HEK293 (cell line): ENCODE data around the gene CD8B.

ENCODE experiments used
- CTCF ChIA-PET: fragments of 350-600 bp; formaldehyde crosslinking; extraction: SDS; loops from one replicate; lab custom pipeline; 2021; ENCODE audit warnings: antibody characterized with exemption; lab: Yijun Ruan, JAX
- POLR2A ChIA-PET: fragments of 300-600 bp; formaldehyde crosslinking; extraction: SDS; loops from one replicate; lab custom pipeline; 2020; ENCODE audit warnings: antibody characterized with exemption, inconsistent platforms; lab: Yijun Ruan, JAX
- H3K27ac ChIP-seq: fragments of 200-500 bp; sonication (Bioruptor generic); 2 replicates; pipeline ENCODE4 v1.5.1; 2014; ENCODE audit warnings: low read depth, low read length, control low read depth, inconsistent platforms; ENCODE audit errors: extremely low read depth
- H3K36me3 ChIP-seq, 2 experiments: fragments of 200-500 bp in 1 of 2; sonication (Bioruptor generic) in 1 of 2; 1 replicate in 1 of 2; 2 replicates in 1 of 2; pipeline ENCODE4 v1.5.1; 2014 to 2017; ENCODE audit warnings: inconsistent platforms in 2 of 2, low read length in 2 of 2; ENCODE audit not compliant: control insufficient read depth in 2 of 2, insufficient read depth in 1 of 2
- H3K4me1 ChIP-seq: fragments of 200-500 bp; sonication (Bioruptor generic); 2 replicates; pipeline ENCODE4 v1.5.1; 2014; ENCODE audit warnings: mild to moderate bottlenecking, low read length, inconsistent platforms; ENCODE audit not compliant: control insufficient read depth, insufficient read depth
- H3K4me3 ChIP-seq: 2 replicates; pipeline ENCODE4 v1.5.1; 2011; ENCODE audit warnings: low read depth, mild to moderate bottlenecking, control low read depth, low read length, moderate library complexity
- H3K9me3 ChIP-seq: fragments of 200-500 bp; sonication (Bioruptor generic); 2 replicates; pipeline ENCODE4 v1.5.1; 2014; ENCODE audit warnings: low read depth, low read length, inconsistent platforms; ENCODE audit not compliant: control insufficient read depth, insufficient read depth
- SP3 ChIP-seq: fragments of 450-650 bp; formaldehyde crosslinking; IDR thresholded peaks from 2 replicates; pipeline ENCODE4 v1.5.1; 2016; ENCODE audit warnings: missing biosample characterization, missing genetic modification characterization
- TRIM28 ChIP-seq: IDR thresholded peaks from 2 replicates; pipeline ENCODE4 v1.6.1; 2011; ENCODE audit warnings: low read length, control low read depth, borderline replicate concordance
- YY2 ChIP-seq: fragments of 450-650 bp; formaldehyde crosslinking; IDR thresholded peaks from 2 replicates; pipeline ENCODE4 v1.5.1; 2016; ENCODE audit warnings: missing biosample characterization, missing genetic modification characterization
- ZNF2 ChIP-seq: fragments of 450-650 bp; formaldehyde crosslinking; IDR thresholded peaks from 2 replicates; pipeline ENCODE4 v1.5.1; 2016; ENCODE audit warnings: missing biosample characterization, missing genetic modification characterization
- ZNF24 ChIP-seq: fragments of 450-650 bp; formaldehyde crosslinking; IDR thresholded peaks from 2 replicates; pipeline ENCODE4 v1.5.1; 2016; ENCODE audit warnings: missing biosample characterization, missing genetic modification characterization
- ZNF48 ChIP-seq: fragments of 450-650 bp; formaldehyde crosslinking; IDR thresholded peaks from 2 replicates; pipeline ENCODE4 v1.5.1; 2016; ENCODE audit warnings: missing biosample characterization, missing genetic modification characterization
- ZNF521 ChIP-seq: fragments of 450-650 bp; formaldehyde crosslinking; IDR thresholded peaks from 2 replicates; pipeline ENCODE4 v1.5.1; 2017; ENCODE audit warnings: missing biosample characterization, mild to moderate bottlenecking, missing genetic modification characterization
- ZNF585B ChIP-seq: fragments of 450-650 bp; formaldehyde crosslinking; IDR thresholded peaks from 2 replicates; pipeline ENCODE4 v1.5.1; 2016; ENCODE audit warnings: missing biosample characterization, missing genetic modification characterization
- ZNF624 ChIP-seq: fragments of 450-650 bp; formaldehyde crosslinking; IDR thresholded peaks from 2 replicates; pipeline ENCODE4 v1.5.1; 2017; ENCODE audit warnings: missing biosample characterization, missing genetic modification characterization
- ZNF626 ChIP-seq: fragments of 450-650 bp; sonication (Bioruptor Pico); formaldehyde crosslinking; IDR thresholded peaks from 2 replicates; pipeline ENCODE4 v1.5.1; 2018; ENCODE audit warnings: missing biosample characterization, missing genetic modification characterization, inconsistent platforms
- ZNF76 ChIP-seq: fragments of 450-650 bp; formaldehyde crosslinking; IDR thresholded peaks from 2 replicates; pipeline ENCODE4; 2016; ENCODE audit warnings: low read depth, missing biosample characterization, missing genetic modification characterization, borderline replicate concordance
- ZNF792 ChIP-seq: fragments of 450-650 bp; formaldehyde crosslinking; IDR thresholded peaks from 2 replicates; pipeline ENCODE4 v1.5.1; 2016; ENCODE audit warnings: missing biosample characterization, missing genetic modification characterization
- ZSCAN16 ChIP-seq: fragments of 450-650 bp; formaldehyde crosslinking; IDR thresholded peaks from 2 replicates; pipeline ENCODE4 v1.5.1; 2016; ENCODE audit warnings: missing biosample characterization, missing genetic modification characterization
- TF ChIP-seq, protein P1 (sequence below): fragments of 450-650 bp; formaldehyde crosslinking; IDR thresholded peaks from 2 replicates; pipeline ENCODE4 v1.5.1; 2016; ENCODE audit warnings: missing biosample characterization, missing genetic modification characterization
- TF ChIP-seq, protein P2 (sequence below): fragments of 450-650 bp; formaldehyde crosslinking; IDR thresholded peaks from 2 replicates; pipeline ENCODE4 v1.5.1; 2016; ENCODE audit warnings: missing biosample characterization, missing genetic modification characterization
- TF ChIP-seq, protein P3 (sequence below): fragments of 450-650 bp; formaldehyde crosslinking; IDR thresholded peaks from 2 replicates; pipeline ENCODE4 v1.5.1; 2016; ENCODE audit warnings: missing biosample characterization, missing genetic modification characterization
- TF ChIP-seq, protein P4 (sequence below): fragments of 450-650 bp; formaldehyde crosslinking; IDR thresholded peaks from 2 replicates; pipeline ENCODE4 v1.5.1; 2016; ENCODE audit warnings: missing biosample characterization, missing genetic modification characterization
- TF ChIP-seq, protein P5 (sequence below): fragments of 450-650 bp; formaldehyde crosslinking; IDR thresholded peaks from 2 replicates; pipeline ENCODE4 v1.5.1; 2016; ENCODE audit warnings: missing biosample characterization, missing genetic modification characterization, borderline replicate concordance
- TF ChIP-seq, protein P6 (sequence below): fragments of 450-650 bp; formaldehyde crosslinking; IDR thresholded peaks from 2 replicates; pipeline ENCODE4 v1.5.1; 2016; ENCODE audit warnings: missing biosample characterization, missing genetic modification characterization

CD8B gene

DNA sequence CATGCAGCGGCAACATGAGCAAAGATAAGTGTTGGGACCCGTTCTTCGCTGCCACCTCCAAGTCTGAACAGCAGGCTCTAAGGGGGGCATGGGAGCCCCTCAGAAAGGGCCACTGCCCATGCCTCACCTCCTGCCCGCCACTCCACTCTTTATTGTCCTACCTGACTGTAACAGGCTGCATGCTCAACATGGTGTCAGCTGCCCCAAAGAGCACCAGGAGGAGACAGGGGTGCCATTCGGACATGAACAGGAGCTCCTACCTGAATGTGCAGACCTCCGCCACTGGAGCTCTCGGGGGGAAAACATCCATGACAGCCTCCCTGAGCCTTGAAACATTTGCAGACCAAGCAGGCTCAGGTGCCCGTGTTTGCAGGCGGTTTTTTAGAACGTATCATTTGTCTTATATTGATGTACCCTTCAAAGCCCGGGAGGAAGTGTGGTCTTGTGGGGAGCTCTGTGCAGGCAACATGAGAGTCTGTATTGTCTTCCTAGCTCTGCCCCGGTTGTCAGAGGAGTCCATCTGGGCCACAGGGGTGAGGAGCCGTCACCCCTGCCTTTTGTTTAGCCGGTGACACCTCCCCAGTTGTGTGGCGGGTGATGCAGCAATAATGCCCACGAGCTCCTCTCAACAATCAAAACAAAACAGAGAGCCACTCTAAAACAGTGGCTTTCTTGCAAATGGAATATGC is 35.8 kb downstream of the CD8B start:
- Histone ChIP-seq H3K4me3 (no peak overlapping the region), H3K27ac (no peak overlapping the region), H3K4me1 (no peaks in the 10 kb centered on the region), H3K9me3 (no peaks in the 10 kb centered on the region), H3K36me3 (no peaks in the 10 kb centered on the region)
- TF ChIP-seq ZSCAN16 (tag by site-specific recombination) (no peak), SP3 (tag by site-specific recombination) (no peak), ZNF521 (no peak)
- CTCF ChIA-PET: no interaction called here
- POLR2A ChIA-PET: no interaction called here

DNA sequence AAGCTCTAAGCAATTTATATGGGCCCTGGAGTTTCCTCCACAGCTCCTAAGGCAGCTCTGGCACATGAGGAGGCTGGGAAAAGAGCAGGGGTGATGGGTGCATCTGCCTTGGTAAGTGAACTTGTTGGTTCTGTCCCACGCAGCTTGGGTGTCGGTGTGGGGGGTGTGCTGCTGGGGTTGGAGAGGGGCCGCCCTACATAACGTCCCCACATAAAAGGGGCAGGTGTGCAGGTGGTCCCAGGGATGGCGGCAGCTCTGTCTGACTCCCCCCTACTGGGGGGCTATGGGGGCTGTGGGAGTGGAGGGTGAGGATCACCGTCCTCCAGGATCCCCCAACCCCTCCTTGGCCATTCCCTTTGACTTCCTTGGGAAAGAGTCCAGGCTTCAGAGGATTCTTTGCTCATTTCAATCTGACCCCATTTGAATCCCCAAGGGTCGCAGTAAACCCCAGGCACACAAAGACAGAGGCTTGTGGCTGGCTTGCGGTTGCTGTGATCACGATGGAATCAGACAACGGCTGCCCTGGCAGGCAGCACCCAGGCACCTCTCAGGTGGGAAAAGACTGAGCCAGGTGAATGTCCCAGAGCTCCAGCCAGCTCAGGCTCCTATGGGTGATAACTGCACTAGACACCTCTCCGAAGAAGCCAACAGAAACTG is 36.5 kb downstream of the CD8B start:
- CTCF ChIA-PET: no interaction called here
- POLR2A ChIA-PET: no interaction called here
- H3K4me1 ChIP-seq: no peaks in the 10 kb centered on the region
- no peak overlapping the region for H3K27ac ChIP-seq
- H3K4me3 ChIP-seq: no peak overlapping the region
- no peaks in the 10 kb centered on the region for H3K9me3 ChIP-seq
- H3K36me3 ChIP-seq: no peaks in the 10 kb centered on the region
- no peak for TF ChIP-seq ZNF76 (tag by site-specific recombination)
- TF ChIP-seq ZNF624 (tag by site-specific recombination): no peak
- no peak for TF ChIP-seq ZNF792 (tag by site-specific recombination)
- TF ChIP-seq, protein P1, sequence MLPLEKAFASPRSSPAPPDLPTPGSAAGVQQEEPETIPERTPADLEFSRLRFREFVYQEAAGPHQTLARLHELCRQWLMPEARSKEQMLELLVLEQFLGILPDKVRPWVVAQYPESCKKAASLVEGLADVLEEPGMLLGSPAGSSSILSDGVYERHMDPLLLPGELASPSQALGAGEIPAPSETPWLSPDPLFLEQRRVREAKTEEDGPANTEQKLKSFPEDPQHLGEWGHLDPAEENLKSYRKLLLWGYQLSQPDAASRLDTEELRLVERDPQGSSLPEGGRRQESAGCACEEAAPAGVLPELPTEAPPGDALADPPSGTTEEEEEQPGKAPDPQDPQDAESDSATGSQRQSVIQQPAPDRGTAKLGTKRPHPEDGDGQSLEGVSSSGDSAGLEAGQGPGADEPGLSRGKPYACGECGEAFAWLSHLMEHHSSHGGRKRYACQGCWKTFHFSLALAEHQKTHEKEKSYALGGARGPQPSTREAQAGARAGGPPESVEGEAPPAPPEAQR (tag by site-specific recombination): no peak
- TF ChIP-seq ZNF48 (tag by site-specific recombination): no peak
- TF ChIP-seq YY2 (tag by site-specific recombination): no peak
- TF ChIP-seq, protein P2, sequence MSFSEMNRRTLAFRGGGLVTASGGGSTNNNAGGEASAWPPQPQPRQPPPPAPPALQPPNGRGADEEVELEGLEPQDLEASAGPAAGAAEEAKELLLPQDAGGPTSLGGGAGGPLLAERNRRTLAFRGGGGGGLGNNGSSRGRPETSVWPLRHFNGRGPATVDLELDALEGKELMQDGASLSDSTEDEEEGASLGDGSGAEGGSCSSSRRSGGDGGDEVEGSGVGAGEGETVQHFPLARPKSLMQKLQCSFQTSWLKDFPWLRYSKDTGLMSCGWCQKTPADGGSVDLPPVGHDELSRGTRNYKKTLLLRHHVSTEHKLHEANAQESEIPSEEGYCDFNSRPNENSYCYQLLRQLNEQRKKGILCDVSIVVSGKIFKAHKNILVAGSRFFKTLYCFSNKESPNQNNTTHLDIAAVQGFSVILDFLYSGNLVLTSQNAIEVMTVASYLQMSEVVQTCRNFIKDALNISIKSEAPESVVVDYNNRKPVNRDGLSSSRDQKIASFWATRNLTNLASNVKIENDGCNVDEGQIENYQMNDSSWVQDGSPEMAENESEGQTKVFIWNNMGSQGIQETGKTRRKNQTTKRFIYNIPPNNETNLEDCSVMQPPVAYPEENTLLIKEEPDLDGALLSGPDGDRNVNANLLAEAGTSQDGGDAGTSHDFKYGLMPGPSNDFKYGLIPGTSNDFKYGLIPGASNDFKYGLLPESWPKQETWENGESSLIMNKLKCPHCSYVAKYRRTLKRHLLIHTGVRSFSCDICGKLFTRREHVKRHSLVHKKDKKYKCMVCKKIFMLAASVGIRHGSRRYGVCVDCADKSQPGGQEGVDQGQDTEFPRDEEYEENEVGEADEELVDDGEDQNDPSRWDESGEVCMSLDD (tag by site-specific recombination): no peak
- no peak for TF ChIP-seq ZNF626 (tag by site-specific recombination)
- TF ChIP-seq, protein P3, sequence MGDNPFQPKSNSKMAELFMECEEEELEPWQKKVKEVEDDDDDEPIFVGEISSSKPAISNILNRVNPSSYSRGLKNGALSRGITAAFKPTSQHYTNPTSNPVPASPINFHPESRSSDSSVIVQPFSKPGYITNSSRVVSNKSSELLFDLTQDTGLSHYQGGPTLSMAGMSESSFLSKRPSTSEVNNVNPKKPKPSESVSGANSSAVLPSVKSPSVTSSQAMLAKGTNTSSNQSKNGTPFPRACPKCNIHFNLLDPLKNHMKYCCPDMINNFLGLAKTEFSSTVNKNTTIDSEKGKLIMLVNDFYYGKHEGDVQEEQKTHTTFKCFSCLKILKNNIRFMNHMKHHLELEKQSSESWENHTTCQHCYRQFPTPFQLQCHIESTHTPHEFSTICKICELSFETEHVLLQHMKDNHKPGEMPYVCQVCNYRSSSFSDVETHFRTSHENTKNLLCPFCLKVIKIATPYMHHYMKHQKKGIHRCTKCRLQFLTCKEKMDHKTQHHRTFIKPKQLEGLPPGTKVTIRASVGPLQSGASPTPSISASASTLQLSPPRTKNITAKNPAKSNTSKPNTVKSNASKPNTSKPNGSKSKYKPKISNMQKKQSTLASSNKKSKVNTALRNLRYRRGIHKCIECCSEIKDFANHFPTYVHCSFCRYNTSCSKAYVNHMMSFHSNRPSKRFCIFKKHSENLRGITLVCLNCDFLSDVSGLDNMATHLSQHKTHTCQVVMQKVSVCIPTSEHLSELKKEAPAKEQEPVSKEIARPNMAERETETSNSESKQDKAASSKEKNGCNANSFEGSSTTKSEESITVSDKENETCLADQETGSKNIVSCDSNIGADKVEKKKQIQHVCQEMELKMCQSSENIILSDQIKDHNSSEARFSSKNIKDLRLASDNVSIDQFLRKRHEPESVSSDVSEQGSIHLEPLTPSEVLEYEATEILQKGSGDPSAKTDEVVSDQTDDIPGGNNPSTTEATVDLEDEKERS (tag by site-specific recombination): no peak
- TF ChIP-seq ZNF24 (tag by site-specific recombination): no peak
- no peak for TF ChIP-seq ZNF2
- TF ChIP-seq, protein P4, sequence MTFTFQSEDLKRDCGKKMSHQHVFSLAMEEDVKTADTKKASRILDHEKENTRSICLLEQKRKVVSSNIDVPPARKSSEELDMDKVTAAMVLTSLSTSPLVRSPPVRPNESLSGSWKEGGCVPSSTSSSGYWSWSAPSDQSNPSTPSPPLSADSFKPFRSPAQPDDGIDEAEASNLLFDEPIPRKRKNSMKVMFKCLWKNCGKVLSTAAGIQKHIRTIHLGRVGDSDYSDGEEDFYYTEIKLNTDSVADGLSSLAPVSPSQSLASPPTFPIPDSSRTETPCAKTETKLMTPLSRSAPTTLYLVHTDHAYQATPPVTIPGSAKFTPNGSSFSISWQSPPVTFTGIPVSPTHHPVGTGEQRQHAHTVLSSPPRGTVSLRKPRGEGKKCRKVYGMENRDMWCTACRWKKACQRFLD: no peak
- no peak for TF ChIP-seq TRIM28
- TF ChIP-seq, protein P5, sequence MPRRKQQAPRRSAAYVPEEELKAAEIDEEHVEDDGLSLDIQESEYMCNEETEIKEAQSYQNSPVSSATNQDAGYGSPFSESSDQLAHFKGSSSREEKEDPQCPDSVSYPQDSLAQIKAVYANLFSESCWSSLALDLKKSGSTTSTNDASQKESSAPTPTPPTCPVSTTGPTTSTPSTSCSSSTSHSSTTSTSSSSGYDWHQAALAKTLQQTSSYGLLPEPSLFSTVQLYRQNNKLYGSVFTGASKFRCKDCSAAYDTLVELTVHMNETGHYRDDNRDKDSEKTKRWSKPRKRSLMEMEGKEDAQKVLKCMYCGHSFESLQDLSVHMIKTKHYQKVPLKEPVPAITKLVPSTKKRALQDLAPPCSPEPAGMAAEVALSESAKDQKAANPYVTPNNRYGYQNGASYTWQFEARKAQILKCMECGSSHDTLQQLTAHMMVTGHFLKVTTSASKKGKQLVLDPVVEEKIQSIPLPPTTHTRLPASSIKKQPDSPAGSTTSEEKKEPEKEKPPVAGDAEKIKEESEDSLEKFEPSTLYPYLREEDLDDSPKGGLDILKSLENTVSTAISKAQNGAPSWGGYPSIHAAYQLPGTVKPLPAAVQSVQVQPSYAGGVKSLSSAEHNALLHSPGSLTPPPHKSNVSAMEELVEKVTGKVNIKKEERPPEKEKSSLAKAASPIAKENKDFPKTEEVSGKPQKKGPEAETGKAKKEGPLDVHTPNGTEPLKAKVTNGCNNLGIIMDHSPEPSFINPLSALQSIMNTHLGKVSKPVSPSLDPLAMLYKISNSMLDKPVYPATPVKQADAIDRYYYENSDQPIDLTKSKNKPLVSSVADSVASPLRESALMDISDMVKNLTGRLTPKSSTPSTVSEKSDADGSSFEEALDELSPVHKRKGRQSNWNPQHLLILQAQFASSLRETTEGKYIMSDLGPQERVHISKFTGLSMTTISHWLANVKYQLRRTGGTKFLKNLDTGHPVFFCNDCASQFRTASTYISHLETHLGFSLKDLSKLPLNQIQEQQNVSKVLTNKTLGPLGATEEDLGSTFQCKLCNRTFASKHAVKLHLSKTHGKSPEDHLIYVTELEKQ: no peak
- TF ChIP-seq, protein P6, sequence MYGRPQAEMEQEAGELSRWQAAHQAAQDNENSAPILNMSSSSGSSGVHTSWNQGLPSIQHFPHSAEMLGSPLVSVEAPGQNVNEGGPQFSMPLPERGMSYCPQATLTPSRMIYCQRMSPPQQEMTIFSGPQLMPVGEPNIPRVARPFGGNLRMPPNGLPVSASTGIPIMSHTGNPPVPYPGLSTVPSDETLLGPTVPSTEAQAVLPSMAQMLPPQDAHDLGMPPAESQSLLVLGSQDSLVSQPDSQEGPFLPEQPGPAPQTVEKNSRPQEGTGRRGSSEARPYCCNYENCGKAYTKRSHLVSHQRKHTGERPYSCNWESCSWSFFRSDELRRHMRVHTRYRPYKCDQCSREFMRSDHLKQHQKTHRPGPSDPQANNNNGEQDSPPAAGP (tag by site-specific recombination): no peak
- no peak for TF ChIP-seq ZNF585B (tag by site-specific recombination)
